Measurements from ENCODE around the gene SAMD8. TPM values are rescaled to one million over a fixed set of nuclear protein-coding genes. Genes with fewer than 3 reads are reported as not detected.

Gene SAMD8
- total and polyA plus RNA-seq, 2 donors (not counting 1 experiment from before 2014, with no cell fraction given) = 15.9 to 35.7 TPM

GRCh38 chr10:75084834-75085384 is 26.5 kb upstream of the SAMD8 start:
- H3K4me1 Mint-ChIP-seq = no peaks in the 10 kb centered on the region
- Histone ChIP-seq H3K36me3 (replicated peaks in 1 of 2; ENCODE audit: control extremely low read depth in 1 of 2, control insufficient read depth in 1 of 2, extremely low read depth in 1 of 2, insufficient read depth in 2 of 2, low read length in 1 of 2) (no peaks in the 10 kb centered on the region), H3K9ac (ENCODE audit: low read length) (no peak overlapping the region), H2AFZ (ENCODE audit: insufficient read depth, low read depth, low read length, poor library complexity, severe bottlenecking) (no peak overlapping the region), H3K4me3 (ENCODE audit: control extremely low read depth in 1 of 5, extremely low read depth in 1 of 5, insufficient read depth in 1 of 5, low read depth in 2 of 5, low read length in 4 of 5) (no peak overlapping the region), H3K4me2 (replicated peaks; ENCODE audit: low read depth, low read length, poor library complexity, severe bottlenecking) (no peak overlapping the region), H3K27ac (ENCODE audit: low read length in 2 of 2) (no peak overlapping the region), H3K9me3 (ENCODE audit: control extremely low read depth in 1 of 3, control insufficient read depth in 2 of 3, insufficient read depth in 1 of 3, low read length in 2 of 3) (peaks cover 0 to 14% (median 6%) of the 10 kb centered on the region in 3 donors), H4K20me1 (ENCODE audit: control insufficient read depth, insufficient read depth, low read length, poor library complexity, severe bottlenecking) (no peaks in the 10 kb centered on the region), H3K79me2 (ENCODE audit: control insufficient read depth, insufficient read depth, low read length) (no peaks in the 10 kb centered on the region), H3K27me3 (replicated peaks in 1 of 4; ENCODE audit: control extremely low read depth in 1 of 4, control insufficient read depth in 3 of 4, insufficient read depth in 4 of 4, low read length in 3 of 4) (no peaks in the 10 kb centered on the region), H3K4me1 (ENCODE audit: control insufficient read depth in 2 of 2, insufficient read depth in 2 of 2, low read length in 2 of 2) (no peaks in the 10 kb centered on the region)
- H3K4me3 Mint-ChIP-seq = no peak overlapping the region
- H3K9me3 Mint-ChIP-seq (ENCODE audit: insufficient read depth) = peaks cover 3% of the 10 kb centered on the region
- ChIA-PET CTCF (no interaction called here), POLR2A (no interaction called here)
- 96% methylated on average over 19 of the region's 19 CpGs for WGBS (ENCODE audit: insufficient coverage)
- H3K27me3 Mint-ChIP-seq = no peaks in the 10 kb centered on the region
- ATAC-seq (ENCODE audit: low read depth) = no peak
- DNase-seq = no peak
- no peak overlapping the region for H3K27ac Mint-ChIP-seq
- TF ChIP-seq EZH2 (IDR thresholded peaks at IDR 0.05; ENCODE audit: borderline replicate concordance, insufficient read depth, low read depth, low read length, poor library complexity, severe bottlenecking) (no peak), CTCF (IDR thresholded peaks at IDR 0.05) (no peak)
- intact Hi-C loops (cut with micrococcal nuclease) = no loop called here

- H3K4me3 ChIP-seq (ENCODE audit: control extremely low read depth in 1 of 5, extremely low read depth in 1 of 5, insufficient read depth in 1 of 5, low read depth in 2 of 5, low read length in 4 of 5) = no peak overlapping the region
- no peaks in the 10 kb centered on the region for H3K27me3 ChIP-seq (replicated peaks in 1 of 4; ENCODE audit: control extremely low read depth in 1 of 4, control insufficient read depth in 3 of 4, insufficient read depth in 4 of 4, low read length in 3 of 4)
- intact Hi-C loops (cut with micrococcal nuclease) = no loop called here
- DNase-seq (no peak), ATAC-seq (ENCODE audit: low read depth) (no peak)
- Mint-ChIP-seq H3K27me3 (no peaks in the 10 kb centered on the region), H3K4me3 (no peak overlapping the region), H3K4me1 (no peaks in the 10 kb centered on the region), H3K27ac (no peak overlapping the region), H3K9me3 (ENCODE audit: insufficient read depth) (peaks cover under 1% of the 10 kb centered on the region)
- POLR2A ChIA-PET = no interaction called here
- CTCF ChIA-PET = interaction anchor here (4.5 kb wide), 1 partner anchor 13 kb away, joined by 17 read pairs; a partner anchor contains a TSS
- no peaks in the 10 kb centered on the region for H3K4me1 ChIP-seq (ENCODE audit: control insufficient read depth in 2 of 2, insufficient read depth in 2 of 2, low read length in 2 of 2)
- H2AFZ ChIP-seq (ENCODE audit: insufficient read depth, low read depth, low read length, poor library complexity, severe bottlenecking) = no peak overlapping the region
- H3K9me3 ChIP-seq (ENCODE audit: control extremely low read depth in 1 of 3, control insufficient read depth in 2 of 3, insufficient read depth in 1 of 3, low read length in 2 of 3) = peaks cover 0 to 8% (median 3%) of the 10 kb centered on the region in 3 donors
- TF ChIP-seq EZH2 (IDR thresholded peaks at IDR 0.05; ENCODE audit: borderline replicate concordance, insufficient read depth, low read depth, low read length, poor library complexity, severe bottlenecking) = no peak
- TF ChIP-seq CTCF (IDR thresholded peaks at IDR 0.05) = no peak
- 96% methylated on average over 8 of the region's 9 CpGs for WGBS (ENCODE audit: insufficient coverage)
- H3K27ac ChIP-seq (ENCODE audit: low read length in 2 of 2) = no peak overlapping the region
- H3K4me2 ChIP-seq (replicated peaks; ENCODE audit: low read depth, low read length, poor library complexity, severe bottlenecking) = no peak overlapping the region
- no peaks in the 10 kb centered on the region for H3K79me2 ChIP-seq (ENCODE audit: control insufficient read depth, insufficient read depth, low read length)
- no peak overlapping the region for H3K9ac ChIP-seq (ENCODE audit: low read length)
- no peaks in the 10 kb centered on the region for H3K36me3 ChIP-seq (replicated peaks in 1 of 2; ENCODE audit: control extremely low read depth in 1 of 2, control insufficient read depth in 1 of 2, extremely low read depth in 1 of 2, insufficient read depth in 2 of 2, low read length in 1 of 2)
- H4K20me1 ChIP-seq (ENCODE audit: control insufficient read depth, insufficient read depth, low read length, poor library complexity, severe bottlenecking) = no peaks in the 10 kb centered on the region
These were observed 25.1 kb upstream of the SAMD8 start for GRCh38 chr10:75086278-75086934.

Data from B cell (primary cell).